ENCODE measurements around the gene SLC9A7.

DNA sequence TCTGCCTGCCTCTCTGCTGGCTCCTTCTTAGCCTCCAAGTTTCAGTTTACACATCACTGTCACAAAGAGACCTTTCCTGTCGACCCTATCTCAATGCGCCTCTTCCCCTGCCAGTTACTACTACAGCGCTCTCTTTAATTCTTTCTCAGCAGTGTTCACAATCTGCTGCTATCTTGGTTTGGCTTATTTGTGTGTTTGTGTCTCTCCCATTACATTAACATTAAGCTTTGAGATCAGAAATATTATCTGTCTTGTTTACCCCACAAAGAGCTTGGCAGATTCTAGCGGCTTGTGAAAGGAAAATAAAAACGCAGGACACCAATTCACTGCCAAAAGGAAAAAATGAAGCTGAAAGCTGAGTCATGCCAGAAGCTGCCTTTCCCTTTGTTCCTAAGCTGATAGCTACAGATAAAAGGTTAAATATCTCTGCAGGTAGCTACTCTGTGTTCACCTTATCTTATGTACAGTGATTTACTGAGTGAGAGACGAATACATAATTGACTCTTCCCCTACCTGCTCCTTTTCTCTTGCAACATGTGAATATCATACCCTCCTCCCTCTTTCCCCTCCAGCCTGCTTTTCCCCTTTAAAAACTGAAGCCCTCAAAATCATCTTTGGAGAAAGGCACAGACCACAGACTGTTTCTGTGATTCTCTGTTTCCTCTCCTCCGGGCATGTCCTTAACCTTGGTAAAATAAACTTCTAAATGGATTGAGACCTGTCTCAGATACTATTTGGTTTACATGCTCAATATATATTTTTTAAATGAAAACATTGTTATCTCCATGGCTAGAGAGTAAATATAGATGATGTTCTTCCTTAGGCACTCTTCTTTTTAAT is 19.3 kb upstream of the SLC9A7 start:
- TF ChIP-seq POLR2A (IDR thresholded peaks at IDR 0.05; ENCODE audit: low read depth), result no peak
- TF ChIP-seq, protein P1, sequence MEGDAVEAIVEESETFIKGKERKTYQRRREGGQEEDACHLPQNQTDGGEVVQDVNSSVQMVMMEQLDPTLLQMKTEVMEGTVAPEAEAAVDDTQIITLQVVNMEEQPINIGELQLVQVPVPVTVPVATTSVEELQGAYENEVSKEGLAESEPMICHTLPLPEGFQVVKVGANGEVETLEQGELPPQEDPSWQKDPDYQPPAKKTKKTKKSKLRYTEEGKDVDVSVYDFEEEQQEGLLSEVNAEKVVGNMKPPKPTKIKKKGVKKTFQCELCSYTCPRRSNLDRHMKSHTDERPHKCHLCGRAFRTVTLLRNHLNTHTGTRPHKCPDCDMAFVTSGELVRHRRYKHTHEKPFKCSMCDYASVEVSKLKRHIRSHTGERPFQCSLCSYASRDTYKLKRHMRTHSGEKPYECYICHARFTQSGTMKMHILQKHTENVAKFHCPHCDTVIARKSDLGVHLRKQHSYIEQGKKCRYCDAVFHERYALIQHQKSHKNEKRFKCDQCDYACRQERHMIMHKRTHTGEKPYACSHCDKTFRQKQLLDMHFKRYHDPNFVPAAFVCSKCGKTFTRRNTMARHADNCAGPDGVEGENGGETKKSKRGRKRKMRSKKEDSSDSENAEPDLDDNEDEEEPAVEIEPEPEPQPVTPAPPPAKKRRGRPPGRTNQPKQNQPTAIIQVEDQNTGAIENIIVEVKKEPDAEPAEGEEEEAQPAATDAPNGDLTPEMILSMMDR (IDR thresholded peaks at IDR 0.05), result no peak
- no peak for TF ChIP-seq POLR2AphosphoS5 (IDR thresholded peaks at IDR 0.05)
